GM12891 (cell line): ENCODE data around the gene TTC38.

Experiments
- PAX5 ChIP-seq: IDR thresholded peaks from 2 replicates; pipeline ENCODE4 v1.6.1; 2011; ENCODE audit warnings: low read length, moderate library complexity, mild to moderate bottlenecking; ENCODE audit not compliant: insufficient read depth, severe bottlenecking
- POLR2A ChIP-seq: IDR thresholded peaks from 2 replicates; pipeline ENCODE4 v1.6.1; 2011; ENCODE audit warnings: low read depth, low read length, control low read depth
- POLR2AphosphoS5 ChIP-seq: IDR thresholded peaks from 2 replicates; pipeline ENCODE4 v1.6.1; 2011; ENCODE audit warnings: low read depth, low read length, control low read depth
- POU2F2 ChIP-seq: IDR thresholded peaks from 2 replicates; pipeline ENCODE4 v1.6.1; 2011; ENCODE audit warnings: low read depth, mild to moderate bottlenecking, control low read depth, low read length, moderate library complexity
- SPI1 ChIP-seq: IDR thresholded peaks from 2 replicates; pipeline ENCODE4 v1.6.1; 2011; ENCODE audit warnings: low read depth, low read length, control low read depth
- TAF1 ChIP-seq: IDR thresholded peaks from 2 replicates; pipeline ENCODE4 v1.6.1; 2011; ENCODE audit warnings: low read depth, low read length, control low read depth

- no peak for TF ChIP-seq TAF1
- TF ChIP-seq POLR2AphosphoS5: no peak
- no peak for TF ChIP-seq POLR2A
- TF ChIP-seq SPI1: no peak
- TF ChIP-seq PAX5: no peak
- no peak for TF ChIP-seq POU2F2
Measured at GRCh38 chr22:46286941-46287872, 19.4 kb downstream of the TTC38 start.
